NCI-H82 treated with DMSO at 0.1 percent for 48 hours (cell line): ENCODE measurements around the gene BAIAP2.
"Not testable (repeated sequence)": the region's sequence is repeated elsewhere in the genome, so short reads cannot be mapped to it uniquely, and the experiment has no call there.

ENCODE experiments used
- DNase-seq: peaks from one replicate; lab custom pipeline; 2025; ENCODE audit not compliant: unreplicated experiment; lab: John Stamatoyannopoulos, UW

The BAIAP2 gene

DNA sequence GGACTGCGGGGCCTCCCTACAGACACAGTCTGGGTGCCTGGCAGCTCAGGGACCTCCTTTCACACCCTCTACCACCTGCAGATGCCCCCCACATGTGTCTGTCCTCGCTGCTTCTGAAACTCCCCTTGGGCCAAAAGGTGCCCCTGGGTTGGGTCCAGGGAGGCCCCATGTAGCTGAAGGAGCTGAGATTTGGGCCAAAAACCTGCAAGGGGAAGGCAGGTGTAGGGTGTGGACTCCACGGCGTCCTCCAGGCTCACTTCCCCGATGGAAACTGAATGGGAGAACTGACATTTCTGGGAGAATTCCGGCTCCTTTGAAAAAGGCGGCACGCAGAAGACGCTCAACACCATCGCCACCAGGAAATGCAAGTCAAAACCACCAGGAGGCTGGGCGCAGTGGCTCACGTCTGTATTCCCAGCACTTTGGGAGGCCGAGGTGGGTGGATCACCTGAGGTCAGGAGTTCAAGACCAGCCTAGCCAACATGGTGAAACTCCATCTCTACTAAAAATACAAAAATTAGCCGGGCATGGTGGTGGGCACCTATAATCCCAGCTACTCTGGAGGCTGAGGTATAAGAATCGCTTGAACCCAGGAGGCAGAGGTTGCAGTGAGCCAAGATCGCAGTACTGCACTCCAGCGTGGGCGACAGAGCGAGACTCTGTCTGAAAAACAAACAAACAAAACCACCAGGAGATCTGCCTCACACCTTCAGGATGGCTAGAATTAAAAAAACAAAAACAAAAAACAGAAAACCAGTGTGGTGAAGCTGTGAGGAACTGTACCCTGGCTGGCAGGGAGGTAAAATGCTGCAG is 13.2 kb upstream of the BAIAP2 start:
- no peak for DNase-seq

DNA sequence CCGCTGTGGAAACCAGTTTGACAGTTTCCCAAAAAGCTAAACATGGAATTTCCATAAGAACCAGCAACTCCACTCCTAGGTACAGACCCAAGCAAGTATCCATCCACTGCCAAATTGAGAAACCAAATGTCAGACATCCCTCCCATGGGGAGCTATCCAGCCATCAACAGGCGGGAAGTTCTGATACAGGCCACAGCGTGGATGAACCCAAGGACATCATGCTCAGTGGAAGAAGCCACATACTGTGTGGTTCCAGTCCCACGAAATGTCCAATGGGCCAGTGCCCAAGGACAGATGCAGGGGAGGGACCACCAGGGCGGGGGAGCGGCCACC is 12.6 kb upstream of the BAIAP2 start:
- no peak for DNase-seq

DNA sequence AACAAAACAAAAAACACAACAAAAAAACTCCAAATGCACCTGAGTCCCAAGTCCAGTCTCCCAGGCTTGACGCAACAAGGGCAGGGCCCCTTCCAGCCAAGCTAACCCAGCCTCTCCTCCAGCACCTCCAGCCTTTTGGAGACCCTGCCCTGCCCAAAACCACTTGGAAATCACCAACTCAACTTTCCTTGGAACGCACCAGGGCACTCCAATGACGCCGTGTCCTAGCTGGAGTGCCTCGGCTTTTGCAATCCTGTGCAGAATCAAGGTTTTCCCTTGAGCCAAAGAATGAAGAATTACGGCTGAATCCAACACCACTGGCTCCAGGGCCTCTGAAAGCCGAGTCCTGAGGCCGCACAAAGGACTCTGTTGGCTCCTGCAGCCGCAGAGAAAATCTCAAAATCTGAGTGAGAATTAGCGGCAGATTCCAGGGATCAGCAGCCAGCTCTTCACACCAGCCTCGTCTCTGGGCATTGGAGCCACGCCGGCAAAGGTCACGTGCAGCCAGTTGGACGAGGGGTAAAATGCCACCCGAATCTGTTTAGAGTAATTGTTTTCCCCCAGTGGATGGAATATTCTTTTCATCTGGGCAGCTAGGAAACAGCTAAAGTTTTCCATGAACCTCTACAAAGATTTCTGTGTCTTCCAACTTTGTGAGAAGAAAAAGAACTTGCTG is 9.7 kb upstream of the BAIAP2 start:
- DNase-seq: no peak

DNA sequence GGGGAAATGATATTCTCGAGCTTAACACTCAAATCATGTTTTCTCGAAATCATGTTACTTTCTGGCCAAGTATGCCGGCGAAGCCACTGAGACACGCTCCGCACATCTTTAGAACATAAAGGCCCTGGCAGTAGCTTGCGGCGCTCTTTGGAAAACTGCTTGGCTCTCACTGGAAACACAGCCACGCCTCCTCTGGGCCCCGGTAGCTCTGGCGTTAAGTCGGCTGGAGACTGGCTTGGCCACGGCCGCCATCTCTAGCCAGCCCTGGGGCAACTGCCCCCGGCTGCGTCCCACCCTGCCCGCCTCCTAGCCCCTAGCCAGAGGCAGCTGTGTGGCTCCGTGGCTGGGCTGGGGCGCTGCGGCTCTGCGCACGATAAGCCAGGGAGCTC is 9.2 kb upstream of the BAIAP2 start:
- no peak for DNase-seq

DNA sequence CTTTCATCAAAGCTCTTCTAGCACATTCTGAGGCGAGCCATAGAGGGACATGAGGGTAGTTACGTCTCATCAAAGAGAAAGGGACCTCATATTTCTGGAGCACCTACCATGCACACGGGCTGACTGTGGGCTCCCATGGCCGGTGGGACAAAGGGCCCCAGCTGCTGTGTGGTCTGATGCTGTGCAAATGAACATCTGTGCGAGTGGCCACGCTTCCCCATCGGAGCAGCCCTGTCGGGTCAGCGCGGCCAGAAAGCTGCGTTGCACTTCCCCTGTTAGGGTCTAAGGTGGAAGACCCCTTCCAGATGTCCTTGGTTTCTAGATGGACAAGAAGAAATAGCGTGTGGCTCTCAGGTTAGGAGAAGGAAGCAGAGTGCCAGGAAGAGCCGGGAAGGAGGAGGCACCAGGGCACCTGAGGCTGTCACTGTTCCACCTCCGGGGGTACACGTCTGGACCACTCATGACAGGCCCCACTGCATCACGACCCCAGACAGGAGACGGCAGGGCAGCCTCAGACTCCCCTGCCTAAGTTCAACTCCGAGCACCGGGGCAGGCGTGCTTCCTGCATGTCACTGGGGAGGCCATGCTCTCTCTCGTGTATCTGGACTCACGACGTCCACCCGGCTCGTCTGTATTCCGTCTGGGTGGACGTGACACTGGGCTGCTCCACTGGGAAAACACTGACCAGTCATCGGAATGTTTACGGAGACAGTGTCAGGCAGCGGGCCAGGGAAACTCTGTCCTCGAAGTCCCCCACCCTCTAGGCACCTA is 8.5 kb upstream of the BAIAP2 start:
- DNase-seq: no peak

DNA sequence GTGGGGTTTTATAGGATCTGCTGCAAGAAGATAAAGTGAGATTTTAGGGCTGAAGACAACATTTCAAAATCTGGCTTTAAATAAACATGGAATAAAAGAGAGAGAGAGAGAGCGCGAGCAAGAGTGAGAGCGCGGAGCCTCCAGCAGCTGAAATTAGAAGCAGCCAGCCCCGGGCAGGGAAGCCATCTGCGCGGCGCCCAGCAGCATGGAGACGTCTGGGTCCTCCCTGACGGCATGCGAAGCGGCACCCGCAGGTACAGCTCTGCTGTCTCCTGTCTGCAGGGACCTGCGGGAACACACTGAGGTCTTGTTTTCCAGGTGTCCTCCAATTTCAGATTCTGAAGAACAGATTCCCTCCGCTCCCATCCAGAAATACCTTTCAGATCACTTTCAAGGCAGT is 7.9 kb upstream of the BAIAP2 start:
- no peak for DNase-seq

DNA sequence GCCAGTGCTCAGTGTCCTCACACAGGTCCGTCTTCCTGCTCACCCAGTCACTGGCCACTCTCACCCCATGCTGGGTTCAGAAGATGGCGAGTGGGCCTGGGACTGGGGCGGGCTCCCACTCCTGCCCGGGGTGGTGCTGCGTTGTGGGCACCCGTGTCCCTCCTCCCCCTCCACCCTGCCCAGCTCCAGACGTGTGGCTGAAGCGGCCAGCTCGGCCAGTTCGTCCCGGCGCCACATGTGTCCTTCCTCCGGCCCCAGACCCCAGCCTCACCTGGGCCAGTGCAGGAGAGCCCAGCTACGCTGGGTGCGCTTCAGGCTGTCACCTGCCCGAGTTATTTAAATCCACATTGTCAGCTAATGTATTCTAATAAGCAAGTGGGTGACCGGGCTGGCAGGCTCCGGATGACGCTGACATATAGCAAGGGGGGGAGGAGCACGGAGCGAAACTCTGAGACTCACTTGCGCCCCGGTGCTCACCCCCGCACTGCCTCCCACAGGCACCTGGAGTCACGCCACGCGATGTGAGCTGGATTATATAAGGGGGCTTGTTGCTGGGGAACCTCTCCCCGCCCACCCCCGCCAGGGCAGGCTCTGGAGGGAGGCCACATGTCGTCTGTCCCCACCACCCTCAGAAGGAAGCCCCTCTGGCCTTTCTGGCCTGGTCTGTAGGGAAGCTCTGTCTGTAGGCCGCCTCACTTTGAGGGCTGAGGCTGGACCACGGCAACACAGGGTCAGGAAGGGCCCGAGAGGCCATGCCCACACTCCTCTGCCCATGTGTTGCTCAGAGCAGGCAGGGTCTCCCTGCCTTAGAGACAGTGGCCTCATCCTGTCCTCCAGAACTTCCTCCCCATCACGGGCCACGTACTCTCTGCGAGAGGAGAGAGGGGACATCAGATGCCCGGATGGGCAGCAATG is 7.1 kb upstream of the BAIAP2 start:
- DNase-seq: no peak

DNA sequence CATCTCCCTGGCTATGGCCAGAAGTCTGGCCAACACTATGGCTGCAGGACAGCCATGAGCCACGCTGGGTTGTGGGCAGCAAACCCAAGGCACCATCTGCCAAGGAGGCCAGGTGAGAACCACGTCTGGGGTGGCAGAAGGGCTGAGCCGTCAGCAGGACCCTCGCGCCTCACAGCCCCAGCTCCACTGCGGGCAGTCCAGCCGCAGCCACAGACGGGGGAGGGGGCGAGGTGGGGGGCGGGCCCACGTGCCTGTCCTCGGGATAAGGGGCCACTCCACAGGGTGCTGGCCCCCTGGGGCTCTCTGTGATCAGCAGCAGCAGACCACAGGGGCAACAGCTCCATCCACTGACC is 6.5 kb upstream of the BAIAP2 start:
- no peak for DNase-seq

DNA sequence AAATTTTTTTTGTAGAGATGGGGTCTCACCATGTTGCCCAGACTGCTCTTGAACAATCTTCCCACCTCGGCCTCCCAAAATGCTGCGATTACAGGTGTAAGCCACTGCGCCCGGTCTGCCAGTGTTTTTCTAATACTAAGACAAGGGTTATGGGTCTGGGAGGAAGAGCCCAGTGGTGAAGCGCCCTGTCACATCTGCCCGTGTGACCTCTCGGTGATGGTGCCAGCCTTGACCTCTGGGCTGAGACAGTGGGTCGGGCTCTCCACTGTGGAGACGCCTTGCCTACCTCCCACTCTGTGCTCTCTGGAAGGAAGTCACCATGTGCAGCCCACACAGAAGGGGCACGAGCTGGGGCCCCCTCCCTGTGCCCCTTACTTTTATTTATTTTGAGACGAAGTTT is 5.1 kb upstream of the BAIAP2 start:
- DNase-seq: no peak

DNA sequence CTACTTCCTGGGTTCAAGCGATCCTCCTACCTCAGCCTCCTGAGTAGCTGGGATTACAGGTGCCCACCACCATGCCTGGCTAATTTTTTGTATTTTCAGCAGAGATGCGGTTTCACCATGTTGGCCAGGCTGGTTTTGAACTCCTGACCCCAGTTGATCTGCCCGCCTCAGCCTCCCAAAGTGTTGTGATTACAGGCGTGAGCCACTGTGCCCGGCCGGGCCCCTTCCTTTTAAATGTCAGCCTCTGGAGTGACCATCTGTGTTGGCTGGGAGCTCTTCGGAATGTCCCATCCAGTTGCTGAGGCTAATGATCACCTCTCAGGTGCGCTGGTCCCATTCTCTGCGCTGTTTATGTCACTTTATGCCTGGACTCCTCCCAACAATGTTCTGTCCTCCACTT is 4.6 kb upstream of the BAIAP2 start:
- not testable (repeated sequence) for DNase-seq

DNA sequence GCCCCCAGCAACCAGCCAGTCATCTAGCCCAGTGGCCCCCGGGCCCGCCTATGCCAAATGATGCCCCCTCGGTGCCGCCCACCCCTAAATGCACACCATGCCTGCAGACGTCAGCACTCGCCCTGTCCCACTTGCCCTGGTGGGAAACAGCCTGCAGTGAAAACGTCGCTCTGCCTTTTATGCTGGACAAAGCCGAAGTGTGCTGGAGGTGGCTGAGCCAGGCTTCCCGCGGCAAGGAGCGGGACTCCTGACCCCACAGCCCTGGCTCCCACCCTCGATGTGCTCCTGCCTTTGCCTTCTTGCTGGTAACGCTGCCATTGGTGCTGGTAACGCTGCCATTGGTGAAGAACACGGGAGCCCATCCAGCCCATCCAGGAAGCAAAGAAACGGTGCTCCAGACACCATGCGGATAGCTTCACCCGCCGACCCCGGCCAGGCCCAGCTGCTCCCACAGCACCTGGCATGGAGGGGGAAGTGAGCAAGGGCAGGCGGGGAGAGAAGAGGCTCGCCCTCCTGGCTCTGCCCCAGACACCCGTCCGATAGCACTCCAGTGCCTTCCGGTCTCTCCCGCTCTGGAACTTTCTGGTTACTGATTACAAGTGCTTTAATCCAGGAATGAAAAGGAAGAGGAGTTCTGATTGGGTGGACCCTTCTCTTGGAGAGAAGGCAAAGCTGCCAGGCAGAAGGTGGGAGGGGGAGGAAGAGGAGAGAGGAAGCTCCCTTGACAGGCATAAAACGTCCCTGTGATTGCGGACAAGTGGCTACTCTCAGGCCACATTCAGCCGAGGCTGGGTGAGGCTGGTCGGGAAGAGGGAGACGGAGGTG is 4.0 kb upstream of the BAIAP2 start:
- DNase-seq: no peak

DNA sequence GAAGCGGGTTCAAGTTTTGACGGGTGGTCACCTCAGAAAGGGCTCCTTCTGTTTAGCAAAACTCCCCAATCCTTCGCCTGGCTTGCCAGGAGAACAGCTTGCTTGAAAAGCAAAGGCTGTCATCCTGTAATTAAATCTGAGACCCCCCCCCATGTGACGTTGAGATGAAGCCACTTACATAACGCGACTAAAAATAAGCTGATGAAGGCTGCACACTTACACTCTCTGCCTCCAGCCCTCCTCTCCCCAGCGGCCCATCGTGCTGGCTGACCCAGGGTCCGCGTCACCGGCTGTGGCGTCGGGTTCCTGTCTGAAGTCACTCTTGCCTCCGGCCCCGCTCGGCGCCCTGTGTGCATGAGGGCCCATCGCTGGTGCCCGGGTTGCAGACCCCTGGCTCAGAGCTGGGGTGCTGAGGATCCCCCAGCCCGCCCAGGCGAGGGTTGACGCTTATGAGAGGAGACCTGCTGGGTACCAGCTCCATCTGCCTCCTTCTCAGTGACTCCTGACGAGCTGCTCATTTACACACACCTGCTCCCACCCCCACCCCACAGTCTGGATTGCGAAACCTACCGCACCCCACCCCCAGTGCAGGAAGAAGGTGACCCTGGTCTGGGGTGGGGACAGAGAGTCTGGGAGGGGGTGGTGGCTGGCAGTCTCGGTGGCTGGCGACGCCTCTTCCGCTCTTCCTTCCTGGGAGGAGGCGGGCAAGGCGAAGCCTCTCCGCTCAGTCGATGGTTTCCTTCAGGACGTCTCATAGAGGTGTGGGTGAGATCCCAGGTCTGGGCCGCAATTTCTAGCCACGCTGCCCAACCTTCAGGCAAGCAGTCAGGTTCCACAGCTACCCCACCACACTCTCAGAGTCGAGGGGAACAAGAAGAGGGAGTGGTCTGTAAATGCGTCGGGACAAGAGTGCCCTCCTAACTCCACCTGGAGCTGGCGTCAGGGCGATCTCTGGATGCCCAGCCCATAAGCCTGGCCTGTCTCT is 3.1 kb upstream of the BAIAP2 start:
- DNase-seq: no peak

DNA sequence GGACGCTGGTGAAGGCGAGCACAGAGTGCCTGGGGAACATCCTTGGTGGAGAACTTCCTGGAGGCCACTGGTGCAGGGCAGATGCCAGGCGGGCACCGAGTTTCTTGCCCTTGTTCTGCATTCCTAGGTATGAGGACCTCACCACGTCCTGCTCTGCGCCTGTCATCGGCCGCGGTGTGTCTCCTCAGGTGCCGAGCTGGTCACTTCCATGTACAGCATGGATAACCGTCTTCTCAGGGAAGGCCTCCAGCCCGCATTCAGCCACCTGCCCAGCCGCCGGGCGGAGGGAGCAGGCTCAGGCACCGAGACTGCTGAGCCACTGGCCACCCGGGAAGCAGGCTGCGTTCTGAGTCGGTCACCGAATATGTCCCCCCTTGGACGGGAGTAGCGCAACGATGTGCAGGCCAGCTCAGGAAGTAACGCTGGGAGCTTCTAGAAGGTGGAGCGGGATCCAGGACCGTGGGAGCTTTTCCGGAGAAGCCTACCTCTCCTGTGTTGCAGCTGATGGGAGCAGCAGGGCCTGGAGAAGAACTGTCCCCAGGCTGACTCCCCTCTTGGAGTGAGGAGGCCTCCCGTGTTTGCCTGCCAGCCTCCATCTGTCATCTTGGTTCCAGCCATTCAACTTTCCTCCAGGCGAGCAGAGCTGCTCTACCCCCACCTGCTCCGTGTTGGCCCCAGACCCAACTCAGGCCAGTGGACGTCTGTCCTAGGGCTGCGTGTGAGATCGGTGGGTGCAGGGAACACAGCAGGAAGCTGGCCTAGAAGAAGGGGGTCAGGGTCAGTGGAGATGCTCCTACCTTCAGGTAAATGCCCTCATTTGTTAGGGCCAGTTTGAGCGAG is 2.1 kb upstream of the BAIAP2 start:
- no peak for DNase-seq

DNA sequence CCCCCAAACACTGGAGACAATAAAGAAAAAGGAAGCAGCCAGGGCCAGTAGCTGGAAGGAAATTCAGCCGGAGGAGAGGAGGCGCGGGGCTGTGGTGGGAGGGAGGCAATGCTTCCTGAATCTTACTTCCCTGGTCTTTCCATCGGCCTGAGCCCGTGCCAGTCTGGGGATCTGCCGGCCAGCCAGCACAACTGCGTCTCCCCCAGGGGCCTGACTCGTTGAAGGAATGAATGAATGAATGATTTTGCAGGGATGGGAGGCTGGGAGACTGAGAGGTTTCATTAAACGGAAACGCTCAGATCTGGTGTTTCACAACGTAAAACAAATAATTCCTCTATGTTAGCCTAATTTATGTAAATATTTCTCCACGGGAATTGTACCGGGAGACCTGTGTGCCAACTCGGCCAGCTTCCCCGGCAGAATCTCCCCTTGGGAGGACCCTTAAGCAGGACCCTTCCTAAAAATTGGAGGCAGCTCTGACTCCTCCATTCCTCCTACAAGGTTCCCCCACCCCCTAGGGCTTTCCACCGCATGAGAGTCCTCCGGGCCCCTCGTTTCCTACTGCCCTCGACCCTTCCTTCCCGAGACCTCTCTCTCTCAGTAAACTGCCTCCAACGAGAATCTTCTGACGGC is 1.3 kb upstream of the BAIAP2 start:
- no peak for DNase-seq

DNA sequence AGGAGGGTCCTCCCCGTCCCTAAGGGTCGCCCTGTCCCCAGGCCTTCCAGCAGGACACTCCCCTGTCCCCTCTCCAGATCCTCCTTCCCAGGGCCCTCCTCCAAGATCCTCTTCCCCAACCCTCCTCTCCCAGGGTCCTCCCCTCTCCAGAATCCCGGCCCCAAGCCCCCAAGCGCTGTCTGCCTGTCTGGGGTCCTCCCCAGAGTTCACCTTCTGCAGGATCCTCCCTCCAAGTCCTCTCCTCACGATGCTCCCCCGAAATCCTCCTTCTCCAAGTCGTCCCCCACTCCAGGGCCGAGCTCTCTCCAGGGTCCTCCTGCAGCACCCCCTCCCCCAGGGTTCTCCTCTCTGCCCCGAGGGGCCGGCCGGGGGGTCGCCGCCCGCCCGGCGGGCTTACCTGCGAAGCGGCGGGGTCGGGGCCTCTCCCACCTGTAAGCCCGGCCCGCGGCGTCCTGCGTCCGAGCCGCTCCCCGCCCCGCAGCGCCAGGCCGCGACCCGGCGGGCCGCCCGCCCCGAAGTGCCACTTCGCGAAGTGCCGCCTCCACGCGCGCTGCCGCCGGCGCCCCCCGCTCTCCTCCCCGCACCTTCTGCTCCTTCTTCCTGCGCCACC is 678 bp upstream of the BAIAP2 start:
- DNase-seq: no peak

DNA sequence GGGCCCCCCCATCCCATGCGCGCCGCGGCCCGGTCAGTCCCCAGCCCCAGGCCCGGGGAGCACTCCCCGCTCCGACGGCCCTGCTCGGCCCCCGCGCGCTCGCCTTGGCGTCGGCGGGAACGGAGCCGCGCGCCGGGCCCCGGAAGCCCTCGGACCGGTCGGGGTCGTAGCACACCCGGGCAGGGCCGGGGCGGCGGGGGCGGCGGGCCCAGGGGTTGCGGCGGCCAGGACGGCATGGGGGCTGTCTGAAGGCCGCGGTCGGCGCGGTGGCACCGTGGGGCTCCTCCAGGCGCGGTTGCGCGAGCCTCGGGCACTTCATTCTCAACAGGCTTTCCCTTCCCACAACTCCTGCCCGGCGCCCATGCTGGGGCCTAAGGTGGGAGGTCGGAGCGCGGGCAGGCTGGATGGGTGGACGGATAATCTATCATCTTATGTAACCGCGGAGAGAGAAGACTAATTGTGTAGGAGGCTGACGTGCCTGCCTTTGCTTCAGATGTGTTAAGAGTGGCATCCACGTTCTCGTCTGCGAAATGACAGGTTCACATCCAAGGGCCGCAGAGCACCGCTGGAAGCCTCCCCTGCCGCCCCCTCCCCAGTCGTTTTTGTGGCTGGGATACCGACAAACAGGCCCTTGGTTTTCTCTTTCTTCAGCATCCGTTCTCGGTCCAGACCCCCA is 708 bp downstream of the BAIAP2 start:
- no peak for DNase-seq
